GM19455 (cell line): Measurements from ENCODE around the gene SP5.
"Not testable (repeated sequence)": the region's sequence is repeated elsewhere in the genome, so short reads cannot be mapped to it uniquely, and the experiment has no call there.

ENCODE experiments used
- ATAC-seq: cut with Tn5 transposase; IDR thresholded peaks from one replicate; pipeline ENCODE4 v1.9.1; 2021; ENCODE audit not compliant: unreplicated experiment

Gene SP5

GRCh38 chr2:170710609-170710979 lies 4.5 kb upstream of the SP5 start:
- ATAC-seq = no peak

- no peak for ATAC-seq
Observed at GRCh38 chr2:170711196-170711773, 3.9 kb upstream of the SP5 start.

- ATAC-seq = no peak
Observed at GRCh38 chr2:170711774-170712652, 3.1 kb upstream of the SP5 start.

GRCh38 chr2:170712653-170713542 lies 2.2 kb upstream of the SP5 start:
- no peak for ATAC-seq

GRCh38 chr2:170713543-170714380 lies 1.4 kb upstream of the SP5 start:
- no peak for ATAC-seq

- ATAC-seq = no peak
Observed at GRCh38 chr2:170714381-170715061, 616 bp upstream of the SP5 start.

GRCh38 chr2:170715932-170716777 lies 1.0 kb downstream of the SP5 start:
- no peak for ATAC-seq

- ATAC-seq = no peak
Observed at GRCh38 chr2:170716851-170717598, 1.9 kb downstream of the SP5 start.

- ATAC-seq = no peak
Observed at GRCh38 chr2:170717599-170717963, 2.4 kb downstream of the SP5 start.

GRCh38 chr2:170717991-170718589 lies 3.0 kb downstream of the SP5 start:
- no peak for ATAC-seq

- no peak for ATAC-seq
Observed at GRCh38 chr2:170719810-170720209, 4.7 kb downstream of the SP5 start.

GRCh38 chr2:170721678-170722077 lies 6.5 kb downstream of the SP5 start:
- no peak for ATAC-seq

- ATAC-seq = no peak
Observed at GRCh38 chr2:170722301-170722700, 7.2 kb downstream of the SP5 start.

GRCh38 chr2:170723446-170723958 lies 8.4 kb downstream of the SP5 start:
- no peak for ATAC-seq

GRCh38 chr2:170733798-170734600 lies 18.9 kb downstream of the SP5 start:
- no peak for ATAC-seq

- ATAC-seq = not testable (repeated sequence)
Observed at GRCh38 chr2:170734601-170735000, 19.5 kb downstream of the SP5 start.

GRCh38 chr2:170736628-170737027 lies 21.5 kb downstream of the SP5 start:
- no peak for ATAC-seq
